ENCODE results near the gene KNSTRN. TPM values are rescaled to one million over a fixed set of nuclear protein-coding genes. Genes with fewer than 3 reads are reported as not detected.

The KNSTRN gene
- total RNA-seq, 1 donor from 2014 or later = 6.4 TPM

DNA sequence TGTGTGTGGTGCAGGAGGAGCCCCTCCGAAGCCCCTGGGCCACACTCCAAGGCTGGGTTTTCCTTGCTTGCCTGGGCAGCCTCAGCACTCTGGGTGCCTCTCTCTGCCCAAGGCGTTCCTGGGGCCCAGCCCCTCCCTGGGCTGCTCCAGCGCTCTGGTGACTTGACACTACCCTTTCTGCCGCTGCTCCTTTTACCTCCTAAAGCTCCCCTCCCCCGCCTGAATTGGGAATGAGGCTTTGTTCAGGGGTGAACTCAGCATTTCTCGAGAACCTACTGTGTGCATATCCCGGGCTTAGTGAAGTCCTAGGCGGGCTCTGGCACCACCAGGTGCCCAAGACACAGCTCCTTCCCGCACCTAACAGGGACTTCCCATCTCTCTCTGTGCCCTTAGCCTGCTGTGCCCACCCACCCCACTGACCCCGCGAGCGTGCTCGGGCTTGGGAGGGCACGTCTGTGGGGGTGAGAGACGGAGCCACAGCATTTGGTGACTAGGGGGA, 57.0 kb downstream of the KNSTRN start:
- intact Hi-C loops (cut with DNase I) = no loop called here
- no peak for ATAC-seq
- no peak for DNase-seq (ENCODE audit: low spot score)

DNA sequence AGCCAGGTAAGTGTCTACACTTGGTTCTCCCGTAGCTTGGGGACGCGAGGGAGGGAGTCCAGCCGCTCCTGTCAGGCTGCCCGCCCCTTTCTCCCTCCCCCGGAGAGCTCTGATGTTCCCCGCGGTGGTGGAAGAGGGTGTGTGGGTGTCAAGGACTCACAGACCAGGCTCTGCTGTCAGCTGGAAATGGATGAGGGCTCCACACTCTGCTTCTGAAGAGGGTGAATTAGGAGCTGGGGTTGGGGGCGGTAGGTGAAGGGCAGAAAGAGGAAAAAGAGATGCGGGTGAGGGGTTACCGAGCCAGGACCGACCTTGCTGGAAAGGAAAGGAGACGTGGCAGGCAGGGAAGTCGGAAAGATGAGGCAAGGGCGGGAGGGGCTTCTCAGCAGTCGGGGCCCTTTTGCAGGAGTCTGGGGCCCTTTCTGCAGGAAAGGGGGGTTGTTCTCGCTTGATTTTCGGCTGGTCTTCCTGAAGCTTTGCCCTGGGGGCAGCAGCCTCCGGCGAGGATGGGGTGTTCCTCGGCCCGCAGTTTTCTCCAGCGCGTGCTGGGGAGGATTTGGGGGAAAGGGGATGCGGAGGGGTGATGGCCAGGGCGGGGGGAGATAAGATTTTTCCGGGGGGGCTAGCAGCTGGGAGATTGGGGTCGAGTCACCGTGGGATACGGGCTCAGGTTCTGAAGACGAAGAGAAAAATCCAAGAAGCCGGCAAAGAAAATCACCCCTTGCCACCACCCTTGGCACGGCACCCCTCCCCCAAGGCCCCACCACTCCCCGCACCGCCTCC, 57.6 kb downstream of the KNSTRN start:
- no peak for DNase-seq (ENCODE audit: low spot score)
- ATAC-seq = peak; percentile 21
- intact Hi-C loops (cut with DNase I) = no loop called here

DNA sequence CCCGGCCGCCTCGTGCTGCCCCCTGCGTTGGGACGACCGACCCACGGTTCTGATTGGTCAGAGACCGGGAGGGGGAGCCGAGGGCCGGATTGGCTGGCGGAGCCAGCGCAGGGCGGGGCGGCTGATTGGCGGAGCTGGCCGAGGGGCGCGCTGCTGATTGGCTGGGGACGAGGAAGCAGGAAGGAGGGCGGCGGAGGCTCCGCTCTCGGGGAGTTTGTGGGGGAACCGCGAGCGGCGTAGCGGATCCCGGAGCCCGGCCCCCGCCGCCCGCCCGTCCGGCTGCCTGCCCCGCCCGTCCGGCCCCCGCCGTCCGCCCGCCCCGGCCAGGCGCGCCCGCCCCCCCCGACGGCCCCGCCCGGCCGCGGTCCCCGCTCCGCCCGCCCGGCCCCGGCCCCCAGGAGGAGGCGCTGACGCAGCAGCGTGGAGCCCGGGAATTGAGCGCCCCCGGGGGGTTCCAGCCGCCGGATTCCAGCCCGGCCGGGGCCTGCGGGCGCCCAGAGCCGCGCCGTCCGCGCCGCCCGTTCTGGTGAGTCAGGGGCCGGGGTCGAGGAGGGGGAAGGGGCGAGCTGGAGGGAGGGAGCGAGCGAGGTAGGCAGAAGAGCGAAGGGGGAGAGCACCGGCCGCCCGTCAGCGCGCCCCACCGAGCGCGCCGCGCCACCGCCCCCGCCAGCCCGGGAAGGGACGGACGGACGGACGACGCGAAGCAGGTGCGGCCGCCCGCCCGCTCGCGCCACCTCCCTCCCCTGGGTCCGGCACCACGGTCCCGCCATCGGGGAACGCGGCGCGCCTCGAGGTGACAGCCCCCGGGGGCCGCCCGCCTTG, 58.4 kb downstream of the KNSTRN start, which contains the start of gene BAHD1:
Gene BAHD1, plus strand, starts transcription at position 211 of the 822 bp plus-strand sequence. CDS start 17,512 bp downstream, outside the sequence.
- DNase-seq (ENCODE audit: low spot score) = peak; percentile 99
- ATAC-seq = peak; percentile 96
- intact Hi-C loops (cut with DNase I) = no loop called here

DNA sequence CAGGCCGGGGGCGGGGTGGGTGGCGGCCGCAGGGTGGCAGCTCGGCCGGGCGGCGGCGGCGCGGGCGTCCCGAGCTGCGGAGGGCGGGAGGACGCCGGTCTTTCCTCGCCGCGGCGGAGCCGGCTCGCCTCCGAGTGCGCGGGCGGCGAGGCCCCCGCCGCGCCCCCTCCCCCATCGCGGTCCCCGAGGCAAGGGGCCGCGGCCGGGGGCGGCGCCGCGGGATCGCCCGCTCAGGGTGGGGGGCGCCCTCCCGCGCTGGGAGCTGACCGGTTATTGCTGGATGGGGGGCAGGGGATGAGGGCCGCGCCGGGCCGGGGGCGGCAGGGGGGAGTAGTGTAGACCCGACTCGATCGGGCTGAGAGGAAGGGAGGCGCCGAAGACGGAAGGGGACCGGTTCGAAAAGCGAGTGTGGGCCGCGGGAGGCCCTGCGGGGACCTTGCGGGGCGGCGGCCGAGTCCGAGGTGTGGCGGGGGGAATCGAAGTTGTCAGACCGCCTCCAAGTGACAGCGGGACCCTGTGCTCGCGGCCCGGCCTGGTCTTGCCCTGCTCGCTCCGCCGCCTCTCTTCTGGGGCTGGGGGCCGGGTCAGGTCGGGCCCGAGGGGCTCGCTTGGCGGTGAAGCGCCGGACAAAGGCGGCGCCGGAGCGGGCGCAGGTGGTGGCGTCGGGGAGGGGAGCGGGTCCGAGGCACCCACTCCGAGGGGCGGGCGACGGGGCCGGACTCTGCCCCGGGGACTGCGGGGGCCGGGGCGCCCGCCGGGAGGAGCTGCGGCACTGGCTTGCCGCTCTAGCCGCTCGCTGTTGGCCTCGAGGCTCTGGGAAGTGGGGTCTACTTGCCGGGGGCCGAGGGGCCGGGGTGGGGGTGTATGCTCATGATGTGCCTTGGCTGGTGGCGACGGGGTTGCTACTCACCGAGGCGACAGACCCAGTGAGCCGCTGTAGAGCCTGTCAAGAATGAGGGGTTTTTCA, 59.3 kb downstream of the KNSTRN start:
- ATAC-seq (no peak), DNase-seq (ENCODE audit: low spot score) (peak; percentile 67)
- intact Hi-C loops (cut with DNase I) = no loop called here

DNA sequence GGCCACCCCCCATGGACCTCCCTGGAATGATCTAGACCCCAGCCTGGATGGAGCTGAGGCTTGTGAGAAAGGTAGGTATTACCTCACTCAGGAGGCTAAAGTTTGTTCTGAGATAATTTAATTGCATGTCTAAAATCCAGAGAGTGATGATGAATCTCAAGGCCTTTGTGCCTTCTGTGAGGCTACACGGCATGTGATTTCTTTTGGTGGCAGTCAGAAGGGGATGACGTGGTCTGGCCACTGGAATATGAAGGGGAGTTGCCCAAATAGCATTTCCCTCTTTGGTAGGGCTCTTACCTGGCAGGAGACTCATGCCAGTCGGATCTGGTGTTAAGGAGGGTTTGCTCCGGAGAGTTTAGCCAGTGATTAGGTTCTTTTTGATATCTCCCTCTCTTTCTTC, 60.7 kb downstream of the KNSTRN start:
- intact Hi-C loops (cut with DNase I) = no loop called here
- ATAC-seq (no peak), DNase-seq (ENCODE audit: low spot score) (no peak)

DNA sequence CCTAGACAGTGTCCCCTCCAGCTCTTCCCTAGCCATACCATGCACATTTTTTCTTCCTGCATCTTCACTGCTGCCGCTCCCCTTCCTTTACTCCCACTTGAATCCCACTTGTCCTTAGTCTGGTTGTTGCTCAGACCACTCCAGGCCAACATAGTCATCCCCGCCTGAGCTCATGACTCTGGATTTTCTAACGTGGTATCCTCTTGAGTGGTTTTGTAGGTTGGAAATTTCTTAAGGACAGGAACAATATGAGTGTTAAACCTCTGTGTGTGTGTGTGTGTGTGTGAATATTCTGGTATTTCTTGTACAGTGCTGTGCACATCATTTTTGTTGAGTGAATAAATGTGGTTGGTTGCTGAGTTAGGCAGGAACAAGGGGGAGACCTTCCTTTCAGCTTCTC, 61.3 kb downstream of the KNSTRN start:
- intact Hi-C loops (cut with DNase I) = no loop called here
- DNase-seq (ENCODE audit: low spot score) (no peak), ATAC-seq (no peak)

Other genes starting within 250 kb of the KNSTRN start
- 0.67 TPM for gene BUB1B, start 221.7 kb upstream of the KNSTRN start, total RNA-seq
- 0.31 TPM for gene PAK6, start 143.7 kb upstream of the KNSTRN start, total RNA-seq
- not detected for gene ANKRD63, start 99.7 kb upstream of the KNSTRN start, total RNA-seq
- 43.4 TPM for gene PLCB2, start 74.8 kb upstream of the KNSTRN start, total RNA-seq
- 25.5 TPM for gene INAFM2, start 59.0 kb upstream of the KNSTRN start, total RNA-seq
- 37.8 TPM for gene CCDC9B, start 41.8 kb upstream of the KNSTRN start, total RNA-seq
- not detected for gene PHGR1, start 31.7 kb upstream of the KNSTRN start, total RNA-seq
- gene DISP2, start 24.5 kb upstream of the KNSTRN start, total RNA-seq = 2.1 TPM
- gene IVD, start 23.1 kb downstream of the KNSTRN start, total RNA-seq = 67.8 TPM
- gene BAHD1, start 58.2 kb downstream of the KNSTRN start, total RNA-seq = 17.2 TPM
- 13.5 TPM for gene CHST14, start 88.3 kb downstream of the KNSTRN start, total RNA-seq
- gene CCDC32, start 182.3 kb downstream of the KNSTRN start, total RNA-seq = 31.3 TPM
- 6.1 TPM for gene RPUSD2, start 186.6 kb downstream of the KNSTRN start, total RNA-seq
- gene KNL1, start 211.5 kb downstream of the KNSTRN start, total RNA-seq = 0.89 TPM

Data from sciatic nerve (tissue), 2 donors.